HG02610 (cell line): ENCODE data around the gene PUS3.

Experiments used
- ATAC-seq: cut with Tn5 transposase; IDR thresholded peaks from one replicate; pipeline ENCODE4 v1.9.1; 2021; ENCODE audit warnings: mild to moderate bottlenecking, moderate library complexity; ENCODE audit not compliant: unreplicated experiment

Gene PUS3, protein sequence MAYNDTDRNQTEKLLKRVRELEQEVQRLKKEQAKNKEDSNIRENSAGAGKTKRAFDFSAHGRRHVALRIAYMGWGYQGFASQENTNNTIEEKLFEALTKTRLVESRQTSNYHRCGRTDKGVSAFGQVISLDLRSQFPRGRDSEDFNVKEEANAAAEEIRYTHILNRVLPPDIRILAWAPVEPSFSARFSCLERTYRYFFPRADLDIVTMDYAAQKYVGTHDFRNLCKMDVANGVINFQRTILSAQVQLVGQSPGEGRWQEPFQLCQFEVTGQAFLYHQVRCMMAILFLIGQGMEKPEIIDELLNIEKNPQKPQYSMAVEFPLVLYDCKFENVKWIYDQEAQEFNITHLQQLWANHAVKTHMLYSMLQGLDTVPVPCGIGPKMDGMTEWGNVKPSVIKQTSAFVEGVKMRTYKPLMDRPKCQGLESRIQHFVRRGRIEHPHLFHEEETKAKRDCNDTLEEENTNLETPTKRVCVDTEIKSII

DNA sequence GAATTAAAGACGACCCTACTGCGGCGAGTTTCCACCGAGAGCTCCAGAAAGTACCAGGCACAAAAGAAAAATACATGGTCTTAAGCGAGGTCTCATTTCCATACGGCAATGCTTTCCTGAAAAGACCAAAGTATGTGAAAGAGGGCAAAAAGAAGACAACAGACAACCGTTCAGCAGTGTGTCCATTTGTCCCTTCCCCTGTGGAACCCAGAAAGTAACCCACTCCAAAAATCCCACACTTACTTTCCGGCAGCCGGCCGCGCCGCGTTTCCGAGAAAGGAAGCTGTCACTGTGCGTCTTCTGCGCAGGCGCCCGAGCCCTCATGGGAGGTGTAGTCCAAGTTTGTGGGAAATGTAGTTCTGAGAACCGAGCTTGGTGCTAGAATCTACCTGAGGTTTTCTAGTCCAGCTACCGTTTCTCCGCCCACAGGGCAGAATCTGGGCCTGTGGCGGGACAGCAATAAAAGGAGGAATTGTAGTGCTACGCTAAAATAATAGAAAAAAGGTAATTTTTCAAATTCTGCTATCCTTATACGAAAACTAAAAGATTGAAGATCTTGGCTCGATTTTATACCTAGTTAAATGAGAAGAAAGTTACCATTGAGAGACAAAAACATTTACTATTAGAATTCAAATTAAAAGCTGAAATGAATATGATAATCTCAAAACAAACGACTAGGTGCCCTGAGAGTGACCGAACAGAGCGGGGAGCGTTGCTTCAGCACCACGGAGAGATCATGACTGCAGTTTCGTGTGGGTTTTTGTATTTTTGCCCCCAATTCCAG, at the start of gene PUS3:
Gene PUS3 (minus strand): TSS at position 280 of the 784 bp plus-strand sequence. CDS start 6,922 bp downstream, outside the sequence.
- peak; percentile 94 for ATAC-seq

DNA sequence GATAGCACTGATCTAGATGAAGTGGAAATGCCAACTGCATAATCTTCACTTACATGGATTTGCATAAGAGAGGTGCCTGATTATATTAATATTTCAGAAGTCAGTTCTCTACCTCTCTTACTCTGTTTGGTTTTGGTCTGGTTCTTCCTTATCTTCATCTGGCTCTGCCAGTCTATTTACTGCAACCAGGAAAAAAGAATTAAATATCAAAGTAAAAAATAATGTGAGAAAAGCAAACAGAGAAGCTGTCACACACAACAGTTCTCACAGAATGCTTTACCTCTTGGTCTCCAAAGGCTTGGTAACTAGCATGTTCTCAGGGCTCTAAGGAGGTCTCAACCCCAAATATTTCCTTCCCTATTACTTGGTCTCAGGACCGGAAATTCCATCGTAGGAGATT, 49.6 kb upstream of the PUS3 start:
- no peak for ATAC-seq

DNA sequence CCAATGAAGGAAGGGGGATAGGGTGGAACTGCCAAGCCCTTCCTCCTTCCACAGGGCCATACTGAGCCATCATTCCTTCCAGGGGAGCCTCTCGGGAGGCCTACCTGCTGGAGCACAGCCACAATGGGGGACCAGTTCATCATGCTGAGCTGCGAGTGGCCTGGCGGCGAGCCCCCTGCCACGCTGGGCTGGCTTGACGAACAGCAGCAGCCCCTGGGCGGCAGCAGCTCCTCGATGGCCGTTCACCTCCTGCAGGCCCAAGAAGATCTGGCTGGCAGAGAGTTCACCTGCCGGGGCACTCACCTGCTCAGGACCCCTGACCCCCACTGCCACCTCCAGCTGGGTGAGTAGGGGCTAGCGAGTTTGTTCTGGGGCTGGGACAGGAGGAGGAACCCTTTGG, 48.7 kb upstream of the PUS3 start:
- ATAC-seq = no peak

DNA sequence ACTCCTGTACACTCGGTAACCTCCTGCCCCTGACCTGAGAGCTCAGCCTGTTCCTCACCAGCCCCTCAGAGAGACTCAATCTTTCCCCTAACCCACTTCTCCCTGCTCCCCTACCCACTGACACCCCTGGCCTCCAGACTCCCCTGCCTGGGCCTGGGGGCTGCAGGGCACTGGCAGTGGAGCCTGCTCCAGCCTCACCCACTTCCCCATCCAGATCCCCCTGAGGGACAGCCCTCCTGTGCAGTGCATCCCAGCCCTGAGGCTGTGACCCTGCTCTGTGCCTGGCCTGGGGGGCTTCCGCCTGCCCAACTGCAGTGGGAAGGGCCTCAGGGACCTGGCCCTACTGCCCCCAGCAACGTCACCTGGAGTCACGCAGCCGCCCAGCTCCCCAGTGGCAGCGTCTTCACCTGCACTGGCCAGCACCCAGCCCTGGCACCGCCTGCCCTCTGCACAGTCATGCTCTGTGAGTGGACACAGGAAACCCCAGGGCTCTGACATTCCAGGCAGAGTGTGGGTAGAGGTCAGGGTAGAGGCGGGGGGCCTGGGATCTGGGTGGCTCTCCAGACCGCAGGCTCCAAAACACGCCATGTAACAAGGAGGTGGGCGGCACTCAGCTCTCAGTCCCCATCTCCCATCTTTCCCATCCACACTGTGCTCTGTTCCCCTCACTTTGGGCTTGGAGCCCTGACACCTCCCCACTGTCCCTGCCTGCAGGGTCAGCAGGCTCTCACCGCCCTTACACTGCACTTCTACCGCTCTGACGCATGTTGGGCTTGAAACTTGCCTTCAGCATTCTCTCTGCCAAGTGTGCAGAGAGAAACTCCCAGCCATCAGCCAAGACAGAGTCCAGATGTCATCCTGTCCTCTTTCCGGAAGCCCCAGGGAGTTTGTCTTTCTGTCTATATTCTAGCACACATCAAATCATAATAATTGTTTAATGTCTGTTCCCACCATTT, 48.0 kb upstream of the PUS3 start:
- no peak for ATAC-seq

DNA sequence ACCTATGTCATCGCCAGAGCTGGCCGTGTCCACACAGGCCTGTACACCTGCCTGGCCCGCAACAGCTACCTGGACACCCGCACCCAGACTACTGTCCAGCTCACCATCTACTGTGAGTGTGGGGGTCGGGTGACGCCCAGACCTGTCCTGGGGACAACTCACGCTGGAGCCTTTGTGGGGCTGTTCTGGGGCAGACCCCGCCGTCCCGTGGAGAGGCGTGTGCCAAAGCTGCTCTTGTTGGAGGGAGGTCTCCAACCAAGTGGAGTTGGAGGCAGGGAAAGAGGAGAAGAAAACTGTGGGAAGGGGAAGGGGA, 47.1 kb upstream of the PUS3 start:
- ATAC-seq = no peak

DNA sequence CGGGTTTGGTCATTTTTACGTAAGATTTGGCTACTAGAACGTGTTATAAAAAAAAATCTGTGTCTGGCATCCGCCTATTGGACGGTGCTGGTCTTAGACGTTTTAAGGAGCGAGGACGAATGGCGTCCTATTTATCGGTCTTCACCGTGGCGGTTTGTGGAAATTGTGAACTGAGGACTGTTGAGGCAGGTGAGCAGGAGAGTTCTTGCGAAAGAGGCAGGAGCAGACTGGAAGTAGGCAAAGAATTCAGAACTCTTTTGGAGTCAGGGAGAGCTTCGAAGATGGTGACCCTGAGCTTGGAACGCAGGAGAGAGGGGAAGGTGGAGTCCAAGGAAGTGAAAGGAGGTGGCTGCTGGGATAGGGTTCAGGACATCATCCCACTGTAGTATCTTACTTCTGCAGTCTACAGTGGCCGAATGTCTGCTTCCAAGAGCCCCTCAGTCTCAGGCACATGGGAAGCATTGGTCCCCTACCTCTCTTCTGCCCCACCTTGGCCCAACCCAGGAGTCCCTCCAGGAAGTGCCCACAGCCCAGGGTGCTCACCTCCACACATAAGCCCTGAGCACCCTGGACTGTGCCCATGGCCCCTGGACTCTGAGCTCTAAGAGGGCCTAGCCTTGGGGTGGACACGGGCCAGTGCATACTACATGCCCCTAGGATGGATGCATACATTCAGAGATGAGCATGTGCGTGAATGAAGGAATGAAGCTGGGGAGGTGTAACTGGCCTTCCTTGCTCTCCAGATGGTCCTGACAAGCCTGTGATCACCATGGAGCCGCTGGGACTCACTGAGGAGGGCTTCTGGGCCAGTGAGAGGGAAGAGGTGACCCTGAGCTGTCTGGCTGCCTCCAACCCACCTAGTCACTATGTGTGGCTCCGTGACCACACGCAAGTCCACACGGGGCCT, 46.5 kb upstream of the PUS3 start:
- no peak for ATAC-seq

DNA sequence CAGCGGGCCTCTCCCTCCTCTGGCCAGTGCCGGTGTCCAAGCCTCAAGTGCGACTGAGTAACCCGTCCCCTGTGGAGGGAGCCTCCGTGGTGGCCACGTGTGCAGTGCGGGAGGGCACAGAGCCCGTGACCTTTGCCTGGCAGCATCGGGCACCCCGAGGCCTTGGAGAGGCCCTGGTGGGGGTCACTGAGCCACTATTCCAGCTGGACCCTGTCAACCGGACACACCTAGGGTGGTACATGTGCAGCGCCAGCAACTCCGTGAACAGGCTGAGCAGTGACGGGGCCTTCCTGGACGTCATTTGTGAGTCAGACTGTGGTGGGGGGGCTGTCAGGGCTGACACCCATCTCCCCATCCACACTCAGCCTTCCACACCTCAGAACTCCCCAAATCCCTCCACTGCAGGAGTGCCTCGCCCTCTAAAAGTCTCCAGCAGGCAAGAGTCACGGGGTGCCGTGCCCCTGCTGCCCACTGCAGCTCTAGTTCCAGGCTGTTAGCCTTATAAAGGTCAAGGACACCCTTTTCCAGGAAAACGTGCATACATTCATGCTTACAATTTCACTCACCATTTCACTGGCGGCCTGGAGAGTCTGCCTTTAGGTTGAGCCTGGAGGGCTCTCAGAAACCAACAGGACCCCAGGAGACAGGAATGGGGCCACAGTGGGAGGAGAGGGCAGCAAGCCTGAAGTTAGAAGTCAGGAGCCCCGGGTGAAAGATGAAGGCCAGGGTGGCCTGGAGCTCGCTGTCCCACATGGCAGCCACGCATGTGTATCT, 45.5 kb upstream of the PUS3 start:
- no peak for ATAC-seq

DNA sequence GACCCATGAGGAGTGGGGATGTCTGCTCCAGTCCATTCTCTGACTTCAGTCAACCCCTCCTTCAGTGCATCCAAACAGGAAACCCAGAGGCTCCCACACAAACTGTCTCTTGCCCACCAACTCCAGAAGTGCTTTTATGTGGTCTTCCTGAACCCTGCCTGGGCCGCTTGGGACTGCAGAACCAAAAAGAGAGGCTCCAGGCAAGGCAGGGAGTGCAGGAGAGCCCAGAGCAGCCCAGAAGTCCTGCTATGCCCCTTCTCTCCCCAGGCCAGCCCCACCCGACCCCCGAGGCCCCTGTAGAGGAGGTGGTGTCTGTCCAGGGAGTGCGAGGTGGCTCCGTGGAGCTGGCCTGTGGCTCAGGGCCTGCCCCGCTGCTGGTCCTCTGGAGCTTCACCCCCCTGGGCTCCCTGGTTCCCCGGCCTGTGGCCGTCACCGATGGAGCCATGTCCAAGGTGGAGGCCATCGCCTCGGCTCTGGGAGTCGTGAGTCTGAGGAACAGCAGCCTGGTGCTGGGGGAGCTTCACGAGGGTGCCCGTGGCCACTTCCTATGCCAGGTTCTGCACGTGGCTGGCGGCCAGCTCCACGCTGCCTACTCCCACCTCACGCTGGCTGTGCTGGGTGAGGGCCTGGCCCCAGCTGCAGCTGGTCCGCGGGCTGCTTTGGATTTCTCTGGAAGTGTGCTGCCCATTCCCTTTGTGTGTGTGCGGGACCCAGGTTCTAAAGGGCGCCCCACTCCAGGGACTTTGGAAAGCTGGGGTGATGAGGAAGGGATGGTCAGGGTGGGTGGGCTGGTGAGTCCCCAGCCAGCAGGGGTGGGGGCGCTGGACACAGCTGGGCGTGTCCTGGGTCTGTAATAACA, 44.6 kb upstream of the PUS3 start:
- ATAC-seq = no peak

DNA sequence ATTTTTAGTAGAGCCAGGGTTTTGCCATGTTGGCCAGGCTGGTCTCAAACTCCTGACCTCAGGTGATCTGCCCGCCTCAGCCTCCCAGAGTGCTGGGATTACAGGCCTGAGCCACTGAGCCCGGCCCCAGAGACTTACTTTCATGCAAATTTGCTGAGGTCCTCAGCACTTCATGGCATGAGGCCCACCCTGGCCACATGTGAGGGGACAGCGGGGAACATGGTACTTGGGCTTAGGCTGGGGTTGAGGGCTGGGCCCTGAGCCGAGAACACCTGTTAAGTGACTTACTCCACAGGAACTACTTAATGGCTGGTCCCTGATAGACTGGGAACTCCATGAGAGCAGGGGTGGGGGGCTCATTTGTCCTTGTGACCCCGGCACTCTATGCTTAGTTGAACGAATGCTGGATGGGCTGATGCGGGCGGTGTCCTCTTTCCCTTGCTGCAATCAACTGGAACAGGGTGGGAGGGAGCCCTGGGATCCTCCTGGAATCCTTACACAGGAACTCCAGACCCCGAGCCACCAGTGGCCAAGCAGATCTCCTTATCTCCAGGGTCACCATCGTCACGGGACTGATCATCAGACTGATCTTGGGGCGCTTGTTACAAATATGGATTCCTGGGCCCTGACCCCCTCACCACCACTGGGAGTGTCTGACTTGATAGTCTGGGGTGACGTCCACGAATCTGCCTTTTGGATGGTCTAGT, 43.9 kb upstream of the PUS3 start:
- ATAC-seq = no peak

DNA sequence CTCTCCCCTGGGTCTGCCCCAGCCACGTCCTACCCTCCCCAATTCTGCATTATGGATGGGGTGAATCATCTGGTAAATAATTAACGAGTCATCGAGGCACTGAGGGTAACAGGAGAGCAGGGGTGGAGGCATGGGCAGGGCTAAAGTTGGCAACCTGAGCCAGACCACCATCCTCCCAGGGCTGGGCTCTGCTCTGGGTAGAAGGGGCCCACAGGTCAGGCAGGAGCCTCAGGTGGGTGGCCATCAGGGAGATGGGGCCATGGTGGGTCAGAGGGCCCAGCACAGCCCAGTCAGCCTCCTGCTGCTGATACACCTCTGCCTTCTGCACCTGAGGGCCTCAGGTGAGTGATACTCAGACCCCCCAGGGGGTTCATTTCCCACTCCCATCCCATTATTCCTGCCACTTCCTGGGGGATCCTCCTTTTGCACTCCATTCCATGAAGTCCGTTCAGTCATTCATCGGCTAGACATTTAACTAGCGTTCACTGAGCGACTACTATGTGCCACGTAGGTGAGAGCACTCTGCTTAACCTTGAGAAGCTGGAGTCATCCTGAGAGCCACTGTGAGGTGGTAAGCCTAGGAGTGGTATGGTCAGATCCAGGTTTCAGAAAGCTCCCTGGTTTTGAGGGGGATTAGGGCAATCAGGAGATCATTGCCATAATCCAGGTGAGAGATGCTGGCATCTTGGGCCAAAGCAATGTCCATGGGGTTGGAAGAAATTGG, 43.0 kb upstream of the PUS3 start, which contains the start of gene VSIG10L2:
Gene VSIG10L2 (plus strand): TSS at position 248 of the 724 bp plus-strand sequence. CDS start 12 bp downstream, at position 260.
- ATAC-seq = no peak

DNA sequence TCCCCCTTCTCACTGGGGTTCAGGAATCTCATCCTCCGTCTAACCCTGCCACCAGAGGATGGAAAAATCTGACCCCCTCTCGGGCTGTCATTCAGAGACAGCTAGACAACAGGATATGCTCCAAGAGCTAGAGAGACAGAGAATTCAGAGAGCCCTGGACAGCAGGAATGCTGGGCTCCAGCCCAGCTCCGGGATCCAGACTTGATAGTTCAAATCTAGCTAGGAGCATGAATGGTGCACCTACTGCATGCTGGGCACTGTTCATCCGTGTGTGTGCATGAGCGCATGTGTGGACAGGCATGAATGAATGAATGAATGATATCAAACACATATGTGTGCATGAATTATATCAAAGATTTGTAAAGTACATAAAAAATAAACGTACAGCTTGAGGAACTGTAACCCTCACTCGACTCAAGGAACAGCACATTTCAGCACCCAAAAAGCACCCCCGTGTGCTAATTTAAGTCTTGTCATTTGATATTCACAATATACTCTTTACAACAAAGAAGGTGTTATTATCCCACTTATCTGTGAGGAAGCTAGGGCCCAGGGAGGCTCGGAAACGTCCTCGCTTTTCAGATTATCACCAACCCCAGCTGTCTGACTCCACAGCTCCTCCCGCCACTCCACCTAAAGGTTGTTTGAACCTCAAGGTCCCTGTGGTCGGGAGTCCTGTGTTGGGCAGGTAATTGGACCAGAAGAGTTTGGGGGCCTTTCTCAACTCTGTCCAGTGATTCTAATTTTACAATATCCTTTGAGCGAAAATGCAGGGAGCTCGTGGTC, 42.2 kb upstream of the PUS3 start:
- no peak for ATAC-seq

DNA sequence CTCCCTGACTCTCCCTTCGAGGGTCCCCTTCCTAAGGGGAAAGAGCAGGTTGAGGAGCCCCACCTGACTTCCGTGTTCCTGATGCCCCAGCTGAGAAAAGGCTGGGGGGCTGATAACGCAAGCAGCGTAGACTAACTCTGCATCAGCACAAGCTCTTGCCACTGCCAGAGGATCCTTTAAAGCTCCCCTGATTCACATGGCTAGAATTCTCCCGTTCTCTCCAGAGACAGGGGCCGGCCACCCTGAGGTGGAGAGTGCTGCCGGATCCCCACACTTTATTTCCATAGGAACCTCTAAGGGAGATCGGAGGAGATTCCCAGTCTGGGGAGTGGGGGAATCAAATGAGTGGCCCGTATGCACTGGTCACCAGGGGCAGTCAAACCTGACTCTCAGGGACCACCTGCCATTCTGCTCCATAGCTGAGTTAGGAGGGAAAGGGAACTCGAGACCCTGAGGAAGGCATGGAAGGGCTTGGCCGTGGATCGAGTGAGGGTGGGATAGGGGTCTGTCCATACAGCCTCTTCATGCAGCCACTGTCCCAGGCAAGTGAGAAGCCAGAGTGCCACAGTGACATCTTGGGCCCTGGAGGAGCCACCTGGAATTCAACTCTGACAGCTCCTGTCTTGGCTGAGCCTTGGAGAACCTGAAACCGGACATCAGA, 41.5 kb upstream of the PUS3 start:
- ATAC-seq = no peak

DNA sequence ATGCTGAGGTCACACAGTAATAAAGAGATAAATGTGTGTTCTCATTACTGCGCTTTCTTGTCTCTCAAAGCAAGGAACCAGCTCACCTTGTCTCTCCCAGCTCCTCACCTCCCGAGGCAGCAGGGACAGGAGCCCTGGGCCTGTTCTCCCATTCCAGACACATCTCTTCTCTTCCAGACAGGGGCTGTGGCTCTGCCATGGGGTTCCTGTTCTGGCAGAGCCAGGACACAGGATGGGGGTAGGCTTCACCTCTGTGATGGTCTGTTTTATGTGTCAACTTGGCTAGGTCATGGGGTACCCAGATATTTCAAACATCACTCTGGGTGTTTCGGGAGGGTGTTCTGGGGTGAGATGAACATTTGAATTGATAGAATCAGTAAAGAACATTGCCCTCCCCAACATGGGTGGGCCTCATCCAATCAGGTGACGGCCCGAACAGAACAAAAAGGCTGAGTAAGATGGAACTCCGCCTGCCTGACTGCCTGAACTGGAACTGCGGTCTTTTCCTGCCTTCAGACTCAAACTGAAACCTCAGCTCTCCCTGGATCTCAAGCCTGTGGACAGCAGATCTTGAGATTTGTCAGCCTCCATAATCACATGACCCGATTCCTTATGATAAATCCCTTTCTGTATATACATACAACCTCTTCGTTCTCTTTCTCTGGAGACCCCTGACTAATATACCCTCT, 40.8 kb upstream of the PUS3 start:
- no peak for ATAC-seq

DNA sequence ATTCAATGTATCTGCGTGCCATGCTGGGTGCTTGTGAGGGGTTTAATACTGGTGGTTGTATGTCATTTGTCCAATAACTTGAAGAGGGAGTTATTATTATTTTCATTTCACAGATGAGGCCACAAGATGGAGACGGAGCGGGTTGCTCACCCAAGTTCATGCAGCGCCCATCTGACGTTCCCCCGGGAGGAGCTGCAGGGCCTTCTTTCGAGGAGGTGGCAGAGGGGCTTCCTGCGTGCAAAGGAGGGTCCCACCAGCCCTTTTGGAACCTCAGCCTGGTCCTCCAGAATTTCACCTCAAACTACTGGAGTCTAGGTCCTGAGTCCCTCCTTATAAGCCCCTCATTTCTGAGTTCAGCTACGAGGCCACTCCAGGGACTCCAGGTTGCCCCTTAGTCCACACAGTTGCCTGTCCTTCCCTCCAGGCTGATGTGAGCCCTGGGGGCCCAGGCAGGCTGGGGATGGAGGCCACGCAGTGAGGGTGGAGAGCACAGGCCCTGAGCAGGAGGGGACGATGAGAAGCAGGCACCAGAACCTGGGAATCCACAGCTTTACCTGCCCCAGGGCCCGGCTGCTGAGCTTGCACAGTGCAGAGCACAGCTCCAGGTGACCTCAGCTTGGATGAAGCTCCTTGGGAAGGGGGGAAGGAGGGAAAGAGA, 39.9 kb upstream of the PUS3 start:
- no peak for ATAC-seq
